ENCODE results near the gene GNLY. TPM values are rescaled to one million over a fixed set of nuclear protein-coding genes. Genes with fewer than 3 reads are reported as not detected.

Gene GNLY
- total and polyA plus RNA-seq, 2 of the 13 experiments (the other 11 are each of a cell fraction or from before 2014, with no cell fraction given): not detected

DNA sequence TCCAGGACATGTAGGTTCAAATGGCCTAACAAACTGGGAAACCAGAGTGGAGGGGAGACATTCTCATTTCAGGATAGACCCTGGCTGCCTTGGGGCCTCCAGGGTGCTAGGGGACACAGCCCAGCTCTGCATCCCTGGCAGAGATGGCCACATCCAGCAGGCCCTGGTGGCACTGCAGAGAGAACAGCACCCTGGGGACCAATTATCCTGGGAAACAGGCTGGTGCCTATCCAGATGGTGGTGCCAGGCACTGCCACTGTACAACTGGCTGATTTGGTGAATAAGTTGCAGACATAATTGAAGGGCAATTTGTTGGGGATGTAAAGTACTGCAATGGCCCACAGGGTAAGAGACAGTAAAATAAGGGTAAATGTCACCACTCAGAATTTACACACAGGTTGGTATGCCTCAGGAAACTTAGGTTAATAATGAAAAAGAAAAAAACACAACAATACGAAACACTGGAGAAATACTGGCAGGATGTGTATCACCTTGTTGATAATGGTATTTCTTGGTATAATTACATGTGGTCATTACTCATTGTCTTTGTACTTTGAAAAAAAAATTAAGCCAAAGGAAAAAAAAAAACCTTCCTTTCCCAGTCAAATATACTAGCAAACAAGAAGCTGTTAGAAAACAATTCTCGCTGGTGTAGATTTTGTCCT is 13.3 kb upstream of the GNLY start (continued):
- TF ChIP-seq, protein P1, sequence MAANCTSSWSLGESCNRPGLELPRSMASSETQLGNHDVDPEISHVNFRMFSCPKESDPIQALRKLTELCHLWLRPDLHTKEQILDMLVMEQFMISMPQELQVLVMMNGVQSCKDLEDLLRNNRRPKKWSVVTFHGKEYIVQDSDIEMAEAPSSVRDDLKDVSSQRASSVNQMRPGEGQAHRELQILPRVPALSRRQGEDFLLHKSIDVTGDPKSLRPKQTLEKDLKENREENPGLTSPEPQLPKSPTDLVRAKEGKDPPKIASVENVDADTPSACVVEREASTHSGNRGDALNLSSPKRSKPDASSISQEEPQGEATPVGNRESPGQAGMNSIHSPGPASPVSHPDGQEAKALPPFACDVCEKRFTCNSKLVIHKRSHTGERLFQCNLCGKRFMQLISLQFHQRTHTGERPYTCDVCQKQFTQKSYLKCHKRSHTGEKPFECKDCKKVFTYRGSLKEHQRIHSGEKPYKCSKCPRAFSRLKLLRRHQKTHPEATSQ (CRISPR knock-in tag; IDR thresholded peaks at IDR 0.05; ENCODE audit: borderline replicate concordance): no peak
- TF ChIP-seq ZNF136 (CRISPR knock-in tag; IDR thresholded peaks at IDR 0.05; ENCODE audit: low read depth) (no peak), ZNF256 (CRISPR knock-in tag; conservative IDR thresholded peaks at IDR 0.05) (no peak), ZFP1 (CRISPR knock-in tag; IDR thresholded peaks at IDR 0.05) (no peak), MBNL3 (CRISPR knock-in tag; conservative IDR thresholded peaks at IDR 0.05) (no peak), ZSCAN22 (CRISPR knock-in tag; IDR thresholded peaks at IDR 0.05) (no peak), PAF1 (CRISPR knock-in tag; IDR thresholded peaks at IDR 0.05) (no peak)
- TF ChIP-seq, protein P2, sequence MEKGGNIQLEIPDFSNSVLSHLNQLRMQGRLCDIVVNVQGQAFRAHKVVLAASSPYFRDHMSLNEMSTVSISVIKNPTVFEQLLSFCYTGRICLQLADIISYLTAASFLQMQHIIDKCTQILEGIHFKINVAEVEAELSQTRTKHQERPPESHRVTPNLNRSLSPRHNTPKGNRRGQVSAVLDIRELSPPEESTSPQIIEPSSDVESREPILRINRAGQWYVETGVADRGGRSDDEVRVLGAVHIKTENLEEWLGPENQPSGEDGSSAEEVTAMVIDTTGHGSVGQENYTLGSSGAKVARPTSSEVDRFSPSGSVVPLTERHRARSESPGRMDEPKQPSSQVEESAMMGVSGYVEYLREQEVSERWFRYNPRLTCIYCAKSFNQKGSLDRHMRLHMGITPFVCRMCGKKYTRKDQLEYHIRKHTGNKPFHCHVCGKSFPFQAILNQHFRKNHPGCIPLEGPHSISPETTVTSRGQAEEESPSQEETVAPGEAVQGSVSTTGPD (CRISPR knock-in tag; IDR thresholded peaks at IDR 0.05): no peak
- TF ChIP-seq, protein P3, sequence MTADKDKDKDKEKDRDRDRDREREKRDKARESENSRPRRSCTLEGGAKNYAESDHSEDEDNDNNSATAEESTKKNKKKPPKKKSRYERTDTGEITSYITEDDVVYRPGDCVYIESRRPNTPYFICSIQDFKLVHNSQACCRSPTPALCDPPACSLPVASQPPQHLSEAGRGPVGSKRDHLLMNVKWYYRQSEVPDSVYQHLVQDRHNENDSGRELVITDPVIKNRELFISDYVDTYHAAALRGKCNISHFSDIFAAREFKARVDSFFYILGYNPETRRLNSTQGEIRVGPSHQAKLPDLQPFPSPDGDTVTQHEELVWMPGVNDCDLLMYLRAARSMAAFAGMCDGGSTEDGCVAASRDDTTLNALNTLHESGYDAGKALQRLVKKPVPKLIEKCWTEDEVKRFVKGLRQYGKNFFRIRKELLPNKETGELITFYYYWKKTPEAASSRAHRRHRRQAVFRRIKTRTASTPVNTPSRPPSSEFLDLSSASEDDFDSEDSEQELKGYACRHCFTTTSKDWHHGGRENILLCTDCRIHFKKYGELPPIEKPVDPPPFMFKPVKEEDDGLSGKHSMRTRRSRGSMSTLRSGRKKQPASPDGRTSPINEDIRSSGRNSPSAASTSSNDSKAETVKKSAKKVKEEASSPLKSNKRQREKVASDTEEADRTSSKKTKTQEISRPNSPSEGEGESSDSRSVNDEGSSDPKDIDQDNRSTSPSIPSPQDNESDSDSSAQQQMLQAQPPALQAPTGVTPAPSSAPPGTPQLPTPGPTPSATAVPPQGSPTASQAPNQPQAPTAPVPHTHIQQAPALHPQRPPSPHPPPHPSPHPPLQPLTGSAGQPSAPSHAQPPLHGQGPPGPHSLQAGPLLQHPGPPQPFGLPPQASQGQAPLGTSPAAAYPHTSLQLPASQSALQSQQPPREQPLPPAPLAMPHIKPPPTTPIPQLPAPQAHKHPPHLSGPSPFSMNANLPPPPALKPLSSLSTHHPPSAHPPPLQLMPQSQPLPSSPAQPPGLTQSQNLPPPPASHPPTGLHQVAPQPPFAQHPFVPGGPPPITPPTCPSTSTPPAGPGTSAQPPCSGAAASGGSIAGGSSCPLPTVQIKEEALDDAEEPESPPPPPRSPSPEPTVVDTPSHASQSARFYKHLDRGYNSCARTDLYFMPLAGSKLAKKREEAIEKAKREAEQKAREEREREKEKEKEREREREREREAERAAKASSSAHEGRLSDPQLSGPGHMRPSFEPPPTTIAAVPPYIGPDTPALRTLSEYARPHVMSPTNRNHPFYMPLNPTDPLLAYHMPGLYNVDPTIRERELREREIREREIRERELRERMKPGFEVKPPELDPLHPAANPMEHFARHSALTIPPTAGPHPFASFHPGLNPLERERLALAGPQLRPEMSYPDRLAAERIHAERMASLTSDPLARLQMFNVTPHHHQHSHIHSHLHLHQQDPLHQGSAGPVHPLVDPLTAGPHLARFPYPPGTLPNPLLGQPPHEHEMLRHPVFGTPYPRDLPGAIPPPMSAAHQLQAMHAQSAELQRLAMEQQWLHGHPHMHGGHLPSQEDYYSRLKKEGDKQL (CRISPR knock-in tag; IDR thresholded peaks at IDR 0.05; ENCODE audit: low read depth): no peak
- TF ChIP-seq, protein P4, sequence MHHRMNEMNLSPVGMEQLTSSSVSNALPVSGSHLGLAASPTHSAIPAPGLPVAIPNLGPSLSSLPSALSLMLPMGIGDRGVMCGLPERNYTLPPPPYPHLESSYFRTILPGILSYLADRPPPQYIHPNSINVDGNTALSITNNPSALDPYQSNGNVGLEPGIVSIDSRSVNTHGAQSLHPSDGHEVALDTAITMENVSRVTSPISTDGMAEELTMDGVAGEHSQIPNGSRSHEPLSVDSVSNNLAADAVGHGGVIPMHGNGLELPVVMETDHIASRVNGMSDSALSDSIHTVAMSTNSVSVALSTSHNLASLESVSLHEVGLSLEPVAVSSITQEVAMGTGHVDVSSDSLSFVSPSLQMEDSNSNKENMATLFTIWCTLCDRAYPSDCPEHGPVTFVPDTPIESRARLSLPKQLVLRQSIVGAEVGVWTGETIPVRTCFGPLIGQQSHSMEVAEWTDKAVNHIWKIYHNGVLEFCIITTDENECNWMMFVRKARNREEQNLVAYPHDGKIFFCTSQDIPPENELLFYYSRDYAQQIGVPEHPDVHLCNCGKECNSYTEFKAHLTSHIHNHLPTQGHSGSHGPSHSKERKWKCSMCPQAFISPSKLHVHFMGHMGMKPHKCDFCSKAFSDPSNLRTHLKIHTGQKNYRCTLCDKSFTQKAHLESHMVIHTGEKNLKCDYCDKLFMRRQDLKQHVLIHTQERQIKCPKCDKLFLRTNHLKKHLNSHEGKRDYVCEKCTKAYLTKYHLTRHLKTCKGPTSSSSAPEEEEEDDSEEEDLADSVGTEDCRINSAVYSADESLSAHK (CRISPR knock-in tag; IDR thresholded peaks at IDR 0.05; ENCODE audit: borderline replicate concordance): no peak
